Measurements from ENCODE around the gene KRTAP19-3. TPM values are rescaled to one million over a fixed set of nuclear protein-coding genes. Genes with fewer than 3 reads are reported as not detected.

The KRTAP19-3 gene
- total and polyA plus RNA-seq, 10 donors, result not detected

DNA sequence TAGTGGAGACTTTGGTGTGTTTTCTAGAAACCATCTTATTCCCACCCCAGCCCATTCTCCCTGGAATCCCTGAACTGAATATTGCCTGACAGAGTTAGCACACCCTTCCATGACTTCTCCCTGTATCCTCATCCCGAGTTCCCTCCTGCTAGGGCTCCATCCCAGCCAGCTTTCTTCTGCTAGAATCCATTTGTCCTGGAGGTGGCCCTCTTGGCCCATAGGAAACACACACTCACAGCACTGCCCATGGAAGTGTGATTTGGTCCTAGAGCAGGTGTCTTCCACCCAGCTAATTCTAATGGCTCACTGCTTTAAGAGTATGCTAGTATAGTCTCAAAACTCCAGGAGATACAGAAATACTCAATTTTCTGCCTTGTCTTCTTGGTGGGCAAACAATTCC is 47.6 kb downstream of the KRTAP19-3 start:
- H3K9me3 ChIP-seq, result no peaks in the 10 kb centered on the region
- no peak overlapping the region for H3K4me3 ChIP-seq
- no peak overlapping the region for H3K27ac ChIP-seq
- TF ChIP-seq POLR2AphosphoS5 (IDR thresholded peaks at IDR 0.05) (no peak), POLR2A (IDR thresholded peaks at IDR 0.05) (no peak)
- TF ChIP-seq, protein P1, sequence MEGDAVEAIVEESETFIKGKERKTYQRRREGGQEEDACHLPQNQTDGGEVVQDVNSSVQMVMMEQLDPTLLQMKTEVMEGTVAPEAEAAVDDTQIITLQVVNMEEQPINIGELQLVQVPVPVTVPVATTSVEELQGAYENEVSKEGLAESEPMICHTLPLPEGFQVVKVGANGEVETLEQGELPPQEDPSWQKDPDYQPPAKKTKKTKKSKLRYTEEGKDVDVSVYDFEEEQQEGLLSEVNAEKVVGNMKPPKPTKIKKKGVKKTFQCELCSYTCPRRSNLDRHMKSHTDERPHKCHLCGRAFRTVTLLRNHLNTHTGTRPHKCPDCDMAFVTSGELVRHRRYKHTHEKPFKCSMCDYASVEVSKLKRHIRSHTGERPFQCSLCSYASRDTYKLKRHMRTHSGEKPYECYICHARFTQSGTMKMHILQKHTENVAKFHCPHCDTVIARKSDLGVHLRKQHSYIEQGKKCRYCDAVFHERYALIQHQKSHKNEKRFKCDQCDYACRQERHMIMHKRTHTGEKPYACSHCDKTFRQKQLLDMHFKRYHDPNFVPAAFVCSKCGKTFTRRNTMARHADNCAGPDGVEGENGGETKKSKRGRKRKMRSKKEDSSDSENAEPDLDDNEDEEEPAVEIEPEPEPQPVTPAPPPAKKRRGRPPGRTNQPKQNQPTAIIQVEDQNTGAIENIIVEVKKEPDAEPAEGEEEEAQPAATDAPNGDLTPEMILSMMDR (IDR thresholded peaks at IDR 0.05 in 8 of 11, conservative IDR thresholded peaks at IDR 0.05 in 3 of 11), result no peak
- intact Hi-C loops (cut with DNase I; ENCODE audit: low total_unique reads), result no loop called here
- no peaks in the 10 kb centered on the region for H3K36me3 ChIP-seq
- H3K4me1 ChIP-seq, result no peaks in the 10 kb centered on the region
- H3K27me3 ChIP-seq (replicated peaks in 1 of 7), result no peaks in the 10 kb centered on the region
- 48 to 81% (median 55%) methylated on average over 1 of the region's 1 CpG for WGBS, 5 donors
- DNase-seq, result no peak

GRCh38 chr21:30443226-30443625 is 48.6 kb downstream of the KRTAP19-3 start:
- Histone ChIP-seq H3K36me3 (no peaks in the 10 kb centered on the region), H3K4me3 (no peak overlapping the region), H3K27me3 (replicated peaks in 1 of 7) (no peaks in the 10 kb centered on the region), H3K9me3 (no peaks in the 10 kb centered on the region), H3K4me1 (no peaks in the 10 kb centered on the region), H3K27ac (no peak overlapping the region)
- intact Hi-C loops (cut with DNase I; ENCODE audit: low total_unique reads), result no loop called here
- no peak for DNase-seq
- TF ChIP-seq POLR2AphosphoS5 (IDR thresholded peaks at IDR 0.05) (no peak), POLR2A (IDR thresholded peaks at IDR 0.05) (no peak)
- TF ChIP-seq, protein P1 (IDR thresholded peaks at IDR 0.05 in 8 of 11, conservative IDR thresholded peaks at IDR 0.05 in 3 of 11), result no peak

Small RNA genes lying within 50 kb of the gene (small RNA-seq; reads per million reads assigned to genes)
- gene AP000567.1 (0 reads per million in 4 donors), gene KRTAP19-10P (0 reads per million in 4 donors), gene KRTAP19-11P (0 reads per million in 4 donors), gene KRTAP19-9P (0 reads per million in 4 donors)

Other genes starting within 250 kb of the KRTAP19-3 start
- gene KRTAP24-1, start 209.1 kb downstream of the KRTAP19-3 start, total RNA-seq, result not detected
- not detected for gene KRTAP24-1, start 209.1 kb downstream of the KRTAP19-3 start, polyA plus RNA-seq
- not detected for gene KRTAP25-1, start 202.5 kb downstream of the KRTAP19-3 start, total RNA-seq
- gene KRTAP25-1, start 202.5 kb downstream of the KRTAP19-3 start, polyA plus RNA-seq, result not detected
- not detected for gene KRTAP26-1, start 171.7 kb downstream of the KRTAP19-3 start, total RNA-seq
- not detected for gene KRTAP26-1, start 171.7 kb downstream of the KRTAP19-3 start, polyA plus RNA-seq
- not detected for gene KRTAP27-1, start 154.3 kb downstream of the KRTAP19-3 start, total RNA-seq
- gene KRTAP27-1, start 154.3 kb downstream of the KRTAP19-3 start, polyA plus RNA-seq, result not detected
- gene KRTAP23-1, start 143.4 kb downstream of the KRTAP19-3 start, total RNA-seq, result not detected
- not detected for gene KRTAP23-1, start 143.4 kb downstream of the KRTAP19-3 start, polyA plus RNA-seq
- not detected for gene KRTAP13-2, start 119.7 kb downstream of the KRTAP19-3 start, total RNA-seq
- not detected for gene KRTAP13-2, start 119.7 kb downstream of the KRTAP19-3 start, polyA plus RNA-seq
- gene KRTAP13-1, start 96.0 kb downstream of the KRTAP19-3 start, total RNA-seq, result not detected
- not detected for gene KRTAP13-1, start 96.0 kb downstream of the KRTAP19-3 start, polyA plus RNA-seq
- gene KRTAP13-3, start 66.1 kb downstream of the KRTAP19-3 start, total RNA-seq, result not detected
- not detected for gene KRTAP13-3, start 66.1 kb downstream of the KRTAP19-3 start, polyA plus RNA-seq
- gene KRTAP13-4, start 61.8 kb downstream of the KRTAP19-3 start, total RNA-seq, result not detected
- gene KRTAP13-4, start 61.8 kb downstream of the KRTAP19-3 start, polyA plus RNA-seq, result not detected
- gene KRTAP15-1, start 51.7 kb downstream of the KRTAP19-3 start, total RNA-seq, result not detected
- gene KRTAP15-1, start 51.7 kb downstream of the KRTAP19-3 start, polyA plus RNA-seq, result not detected
- not detected for gene KRTAP19-1, start 11.6 kb downstream of the KRTAP19-3 start, total RNA-seq
- gene KRTAP19-1, start 11.6 kb downstream of the KRTAP19-3 start, polyA plus RNA-seq, result not detected
- gene KRTAP19-2, start 4.6 kb downstream of the KRTAP19-3 start, total RNA-seq, result not detected
- gene KRTAP19-2, start 4.6 kb downstream of the KRTAP19-3 start, polyA plus RNA-seq, result not detected
- not detected for gene KRTAP19-4, start 5.2 kb upstream of the KRTAP19-3 start, total RNA-seq
- gene KRTAP19-4, start 5.2 kb upstream of the KRTAP19-3 start, polyA plus RNA-seq, result not detected
- not detected for gene KRTAP19-5, start 10.1 kb upstream of the KRTAP19-3 start, total RNA-seq
- gene KRTAP19-5, start 10.1 kb upstream of the KRTAP19-3 start, polyA plus RNA-seq, result not detected
- not detected for gene KRTAP19-6, start 49.9 kb upstream of the KRTAP19-3 start, total RNA-seq
- not detected for gene KRTAP19-6, start 49.9 kb upstream of the KRTAP19-3 start, polyA plus RNA-seq
- gene KRTAP19-7, start 69.3 kb upstream of the KRTAP19-3 start, total RNA-seq, result not detected
- not detected for gene KRTAP19-7, start 69.3 kb upstream of the KRTAP19-3 start, polyA plus RNA-seq
- not detected for gene KRTAP22-2, start 98.4 kb upstream of the KRTAP19-3 start, total RNA-seq
- not detected for gene KRTAP22-2, start 98.4 kb upstream of the KRTAP19-3 start, polyA plus RNA-seq
- not detected for gene KRTAP6-3, start 100.4 kb upstream of the KRTAP19-3 start, total RNA-seq
- gene KRTAP6-3, start 100.4 kb upstream of the KRTAP19-3 start, polyA plus RNA-seq, result not detected
- gene KRTAP6-2, start 106.9 kb upstream of the KRTAP19-3 start, total RNA-seq, result not detected
- not detected for gene KRTAP6-2, start 106.9 kb upstream of the KRTAP19-3 start, polyA plus RNA-seq
- gene KRTAP22-1, start 109.1 kb upstream of the KRTAP19-3 start, total RNA-seq, result not detected
- not detected for gene KRTAP22-1, start 109.1 kb upstream of the KRTAP19-3 start, polyA plus RNA-seq
- not detected for gene KRTAP6-1, start 121.9 kb upstream of the KRTAP19-3 start, total RNA-seq
- gene KRTAP6-1, start 121.9 kb upstream of the KRTAP19-3 start, polyA plus RNA-seq, result not detected
- gene KRTAP20-1, start 124.4 kb upstream of the KRTAP19-3 start, total RNA-seq, result not detected
- not detected for gene KRTAP20-1, start 124.4 kb upstream of the KRTAP19-3 start, polyA plus RNA-seq
- not detected for gene KRTAP20-4, start 128.6 kb upstream of the KRTAP19-3 start, total RNA-seq
- gene KRTAP20-4, start 128.6 kb upstream of the KRTAP19-3 start, polyA plus RNA-seq, result not detected
- gene KRTAP20-2, start 143.2 kb upstream of the KRTAP19-3 start, total RNA-seq, result not detected
- not detected for gene KRTAP20-2, start 143.2 kb upstream of the KRTAP19-3 start, polyA plus RNA-seq
- not detected for gene KRTAP20-3, start 150.9 kb upstream of the KRTAP19-3 start, total RNA-seq
- not detected for gene KRTAP20-3, start 150.9 kb upstream of the KRTAP19-3 start, polyA plus RNA-seq
- not detected for gene KRTAP21-3, start 226.8 kb upstream of the KRTAP19-3 start, total RNA-seq
- gene KRTAP21-3, start 226.8 kb upstream of the KRTAP19-3 start, polyA plus RNA-seq, result not detected